MV-4-11 (cell line): ENCODE data around the gene TMOD1.
A peak's percentile ranks its signal among the peaks of the same experiment; 100 is the strongest.
"Not testable (repeated sequence)": the region's sequence is repeated elsewhere in the genome, so short reads cannot be mapped to it uniquely, and the experiment has no call there.

ENCODE experiments used
- DNase-seq: peaks from one replicate; lab custom pipeline; 2025; lab: John Stamatoyannopoulos, UW

Gene TMOD1

GRCh38 chr9:97565262-97565661, 63.8 kb downstream of the TMOD1 start:
- no peak for DNase-seq

- DNase-seq = no peak
Measured at GRCh38 chr9:97567182-97567893, 65.9 kb downstream of the TMOD1 start.

GRCh38 chr9:97567894-97568202, 66.4 kb downstream of the TMOD1 start:
- no peak for DNase-seq

- no peak for DNase-seq
Measured at GRCh38 chr9:97568461-97569275, 67.2 kb downstream of the TMOD1 start.

- no peak for DNase-seq
Measured at GRCh38 chr9:97570899-97571298, 69.4 kb downstream of the TMOD1 start.

- no peak for DNase-seq
Measured at GRCh38 chr9:97571664-97572063, 70.2 kb downstream of the TMOD1 start.

- DNase-seq = no peak
Measured at GRCh38 chr9:97572196-97572891, 70.9 kb downstream of the TMOD1 start.

- no peak for DNase-seq
Measured at GRCh38 chr9:97572892-97573365, 71.5 kb downstream of the TMOD1 start.

GRCh38 chr9:97573482-97574073, 72.1 kb downstream of the TMOD1 start:
- no peak for DNase-seq

- DNase-seq = not testable (repeated sequence)
Measured at GRCh38 chr9:97574101-97574571, 72.7 kb downstream of the TMOD1 start.

GRCh38 chr9:97574921-97575672, 73.6 kb downstream of the TMOD1 start:
- peak; percentile 81 for DNase-seq

GRCh38 chr9:97575673-97576200, 74.3 kb downstream of the TMOD1 start:
- no peak for DNase-seq

GRCh38 chr9:97577051-97577450, 75.6 kb downstream of the TMOD1 start:
- DNase-seq = peak; percentile 7

- no peak for DNase-seq
Measured at GRCh38 chr9:97578846-97579245, 77.4 kb downstream of the TMOD1 start.

GRCh38 chr9:97579914-97580313, 78.4 kb downstream of the TMOD1 start:
- DNase-seq = no peak

- not testable (repeated sequence) for DNase-seq
Measured at GRCh38 chr9:97581590-97581989, 80.1 kb downstream of the TMOD1 start.

GRCh38 chr9:97584778-97585177, 83.3 kb downstream of the TMOD1 start:
- DNase-seq = not testable (repeated sequence)

GRCh38 chr9:97586909-97587308, 85.4 kb downstream of the TMOD1 start:
- not testable (repeated sequence) for DNase-seq

GRCh38 chr9:97591535-97591934, 90.1 kb downstream of the TMOD1 start:
- DNase-seq = peak; percentile 58

GRCh38 chr9:97592126-97592525, 90.7 kb downstream of the TMOD1 start:
- no peak for DNase-seq

- DNase-seq = no peak
Measured at GRCh38 chr9:97593960-97594359, 92.5 kb downstream of the TMOD1 start.
